Amniotic epithelial cell (primary cell): ENCODE measurements around the gene PRELID1.
"Not testable (repeated sequence)": the region's sequence is repeated elsewhere in the genome, so short reads cannot be mapped to it uniquely, and the experiment has no call there.

ENCODE experiments used
- DNase-seq: peaks from one replicate; pipeline ENCODE4 v3.0.0-alpha.2; 2010; ENCODE audit warnings: low read depth

Gene PRELID1

GRCh38 chr5:177303121-177303924 is at the start of gene PRELID1, which contains the start of gene RAB24:
Gene PRELID1, plus strand, starts transcription at chr5:177303799. Its CDS starts 187 bp downstream, at chr5:177303986.
Gene RAB24, minus strand, starts transcription at chr5:177303719. Its CDS starts 431 bp downstream, at chr5:177303288.
- DNase-seq = peak; percentile 61

- DNase-seq = no peak
These were observed 47.3 kb upstream of the PRELID1 start for GRCh38 chr5:177256296-177256695.

GRCh38 chr5:177258711-177259110 is 44.9 kb upstream of the PRELID1 start:
- DNase-seq = not testable (repeated sequence)

- DNase-seq = no peak
These were observed 42.6 kb upstream of the PRELID1 start for GRCh38 chr5:177260961-177261360.

- DNase-seq = no peak
These were observed 42.1 kb upstream of the PRELID1 start for GRCh38 chr5:177261510-177261909.

- no peak for DNase-seq
These were observed 39.4 kb upstream of the PRELID1 start for GRCh38 chr5:177264178-177264577.

GRCh38 chr5:177265395-177265794 is 38.2 kb upstream of the PRELID1 start:
- DNase-seq = no peak

GRCh38 chr5:177269232-177269895 is 34.2 kb upstream of the PRELID1 start:
- no peak for DNase-seq

GRCh38 chr5:177269976-177270375 is 33.6 kb upstream of the PRELID1 start:
- DNase-seq = no peak

GRCh38 chr5:177270653-177271052 is 32.9 kb upstream of the PRELID1 start:
- DNase-seq = no peak

GRCh38 chr5:177271113-177271512 is 32.5 kb upstream of the PRELID1 start:
- DNase-seq = no peak

GRCh38 chr5:177275883-177276282 is 27.7 kb upstream of the PRELID1 start:
- no peak for DNase-seq

GRCh38 chr5:177276886-177277285 is 26.7 kb upstream of the PRELID1 start:
- DNase-seq = no peak

GRCh38 chr5:177288191-177288590 is 15.4 kb upstream of the PRELID1 start:
- no peak for DNase-seq

- DNase-seq = no peak
These were observed 12.6 kb upstream of the PRELID1 start for GRCh38 chr5:177290816-177291596.

- no peak for DNase-seq
These were observed 11.9 kb upstream of the PRELID1 start for GRCh38 chr5:177291735-177292134.

- DNase-seq = no peak
These were observed 9.6 kb upstream of the PRELID1 start for GRCh38 chr5:177293819-177294581.

- no peak for DNase-seq
These were observed 9.0 kb upstream of the PRELID1 start for GRCh38 chr5:177294632-177295031.

GRCh38 chr5:177295924-177296323 is 7.7 kb upstream of the PRELID1 start:
- DNase-seq = no peak

GRCh38 chr5:177296581-177296980 is 7.0 kb upstream of the PRELID1 start:
- no peak for DNase-seq

GRCh38 chr5:177297922-177298321 is 5.7 kb upstream of the PRELID1 start:
- DNase-seq = no peak

GRCh38 chr5:177299697-177300096 is 3.9 kb upstream of the PRELID1 start:
- no peak for DNase-seq
